Activated CD4-positive, alpha-beta T cell treated with anti-CD3 and anti-CD28 coated beads, Interleukin-2, amount 50 U/mL, for 48 hours (primary cell): Measurements from ENCODE around the gene SMARCB1.

Source experiments
- DNase-seq, 2 experiments: peaks; one replicate each; pipeline ENCODE4 v3.0.0-alpha.2; 2020

Gene SMARCB1

DNA sequence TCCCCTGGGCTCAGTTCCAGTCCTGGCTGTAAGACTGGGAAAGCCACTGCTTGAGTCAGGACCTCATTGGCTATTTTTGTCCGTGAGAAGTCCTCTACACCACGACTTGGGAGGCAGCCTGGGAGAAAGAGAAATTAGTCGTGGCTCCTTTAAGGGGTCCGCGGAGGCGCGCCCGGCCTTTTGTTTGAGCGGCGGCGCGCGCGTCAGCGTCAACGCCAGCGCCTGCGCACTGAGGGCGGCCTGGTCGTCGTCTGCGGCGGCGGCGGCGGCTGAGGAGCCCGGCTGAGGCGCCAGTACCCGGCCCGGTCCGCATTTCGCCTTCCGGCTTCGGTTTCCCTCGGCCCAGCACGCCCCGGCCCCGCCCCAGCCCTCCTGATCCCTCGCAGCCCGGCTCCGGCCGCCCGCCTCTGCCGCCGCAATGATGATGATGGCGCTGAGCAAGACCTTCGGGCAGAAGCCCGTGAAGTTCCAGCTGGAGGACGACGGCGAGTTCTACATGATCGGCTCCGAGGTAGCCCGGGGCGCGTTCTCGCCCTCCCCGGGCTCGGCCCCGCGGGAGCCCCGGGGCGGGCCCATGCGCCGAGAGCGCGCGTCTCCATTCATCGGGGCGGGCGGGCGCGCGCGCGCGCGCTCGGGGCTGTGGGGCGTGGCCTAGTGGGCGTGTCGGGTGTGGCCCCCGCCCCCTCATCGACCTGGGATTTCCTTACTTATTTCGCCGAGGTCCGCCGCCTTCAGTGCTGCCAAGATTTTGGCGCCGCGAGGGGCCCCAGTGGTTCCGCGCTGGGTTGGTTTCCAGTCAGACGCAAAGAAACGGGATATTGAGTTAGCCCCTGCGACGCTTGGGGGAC, at the start of gene SMARCB1:
Gene SMARCB1, plus strand, starts transcription at position 215 of the 848 bp plus-strand sequence. Its CDS starts 204 bp downstream, at position 419.
- peak; percentile 87 to 88 for DNase-seq

DNA sequence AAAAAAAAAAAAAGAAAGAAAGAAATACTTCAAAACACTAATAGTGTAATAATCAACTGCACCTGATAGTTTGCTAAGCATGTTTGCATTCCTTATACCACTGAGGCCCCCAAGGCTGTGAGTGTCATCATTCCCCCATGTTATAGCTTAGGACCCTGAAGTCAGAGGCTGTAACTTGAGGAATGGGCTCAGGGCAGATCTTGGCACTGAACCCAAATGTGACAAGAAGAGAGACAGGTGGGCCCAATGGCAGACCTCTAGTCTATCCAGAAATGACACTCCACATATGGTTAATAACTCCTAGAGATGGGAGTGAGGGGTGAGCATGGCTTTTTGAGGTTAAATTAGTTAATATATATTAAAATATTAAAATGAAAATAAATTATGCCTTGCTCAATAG, 49.1 kb upstream of the SMARCB1 start:
- no peak for DNase-seq

DNA sequence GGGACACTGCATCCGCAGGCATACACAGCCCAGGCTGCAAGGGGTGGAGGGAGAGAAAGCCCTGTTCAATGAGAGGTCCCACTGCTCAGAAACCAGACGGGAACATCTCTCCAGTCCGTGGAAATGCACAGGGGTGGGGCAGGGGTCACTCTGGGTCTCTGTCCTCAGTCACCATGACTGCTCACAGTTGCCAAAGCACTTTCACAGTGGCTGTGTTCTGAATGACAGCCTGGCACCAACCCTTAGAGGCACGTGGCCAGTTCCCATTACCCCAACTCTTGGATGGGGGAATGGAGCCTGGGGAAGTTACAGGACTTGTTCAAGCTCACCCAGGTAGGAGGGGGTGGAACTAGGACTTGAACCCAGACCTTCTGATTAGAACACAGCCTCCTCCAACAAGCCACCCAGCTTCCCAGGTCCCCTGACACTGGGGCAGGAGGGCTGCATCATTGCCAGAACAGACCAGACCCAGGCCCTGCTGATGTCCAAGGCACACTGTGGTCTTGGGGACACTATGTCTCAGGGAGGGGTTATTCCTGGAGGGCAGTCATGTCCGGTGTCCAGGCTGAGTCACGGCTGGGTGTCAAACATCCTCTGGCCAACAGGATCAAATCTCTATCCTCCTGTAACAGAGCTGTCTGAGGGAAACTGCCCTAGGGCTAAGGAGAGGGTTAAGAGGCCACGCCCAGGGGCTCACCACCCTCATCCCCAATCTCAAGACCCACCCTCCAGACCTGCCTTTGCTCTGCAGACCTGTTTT, 44.1 kb upstream of the SMARCB1 start:
- DNase-seq: no peak

- no peak for DNase-seq
These were observed 43.5 kb upstream of the SMARCB1 start for GRCh38 chr22:23743303-23743705.

- DNase-seq: no peak
These were observed 42.8 kb upstream of the SMARCB1 start for GRCh38 chr22:23744001-23744400.

DNA sequence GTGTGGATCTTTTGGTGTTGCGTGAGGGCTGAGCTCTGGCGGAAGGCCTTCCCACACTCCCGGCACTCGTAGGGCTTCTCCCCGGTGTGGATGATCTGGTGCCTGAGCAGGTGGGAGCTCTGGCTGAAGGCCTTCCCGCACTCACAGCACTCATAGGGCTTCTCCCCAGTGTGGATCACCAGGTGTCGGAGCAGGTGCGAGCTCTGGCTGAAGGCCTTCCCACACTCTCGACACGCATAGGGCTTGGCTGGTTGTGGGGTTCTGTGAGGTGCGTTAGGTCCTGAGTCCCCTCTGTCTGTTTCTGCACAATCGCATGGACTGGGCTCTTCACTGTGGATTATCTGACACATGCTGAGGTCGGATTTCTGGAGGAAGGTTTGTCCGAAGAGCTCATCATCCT, 42.3 kb upstream of the SMARCB1 start:
- no peak for DNase-seq

DNA sequence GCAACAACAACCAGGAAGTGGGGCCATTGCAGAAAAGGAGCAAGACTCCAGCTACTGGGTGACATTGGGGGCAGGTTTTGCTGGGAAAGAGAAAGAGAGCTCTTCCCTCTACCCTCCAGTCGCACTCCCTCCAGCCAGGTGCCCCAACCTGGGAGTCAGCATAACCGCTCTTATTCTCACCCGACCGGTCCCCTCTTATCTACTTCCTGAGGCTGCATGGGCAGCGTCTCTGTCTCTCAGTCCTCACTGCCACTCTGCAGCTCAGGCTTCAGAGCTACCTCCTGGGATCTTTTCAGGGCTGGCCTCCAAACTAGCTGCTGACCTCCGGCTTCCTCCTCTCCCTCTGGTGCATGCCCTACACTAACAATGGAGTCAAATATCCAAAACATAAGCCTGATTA, 41.0 kb upstream of the SMARCB1 start:
- no peak for DNase-seq

- no peak for DNase-seq
These were observed 36.9 kb upstream of the SMARCB1 start for GRCh38 chr22:23749841-23750301.

DNA sequence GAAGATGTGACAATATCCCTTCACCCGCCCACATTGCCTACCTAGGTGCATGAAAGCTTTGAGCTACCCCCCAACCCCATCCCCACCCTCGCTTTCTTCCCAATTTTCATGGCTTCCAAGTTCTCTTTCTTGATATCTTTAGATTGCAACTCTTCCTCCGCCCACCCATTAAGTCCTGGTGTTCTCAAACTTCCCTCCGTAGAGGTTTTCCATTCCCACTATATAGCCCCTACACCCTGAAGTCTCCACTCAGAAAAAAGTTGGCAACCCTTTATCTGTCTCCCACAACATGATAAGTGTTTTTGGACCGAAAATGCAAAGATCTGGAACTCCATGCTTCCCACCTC, 36.4 kb upstream of the SMARCB1 start:
- DNase-seq: no peak

GRCh38 chr22:23750714-23751440, 35.9 kb upstream of the SMARCB1 start, which contains the start of gene ZNF70:
Gene ZNF70 (minus strand): TSS chr22:23751112. CDS start chr22:23745140, 5,972 bp downstream.
- peak; percentile 74 to 77 for DNase-seq

GRCh38 chr22:23751441-23751996, 35.2 kb upstream of the SMARCB1 start:
- no peak for DNase-seq

GRCh38 chr22:23752090-23752691, 34.6 kb upstream of the SMARCB1 start:
- DNase-seq: no peak

DNA sequence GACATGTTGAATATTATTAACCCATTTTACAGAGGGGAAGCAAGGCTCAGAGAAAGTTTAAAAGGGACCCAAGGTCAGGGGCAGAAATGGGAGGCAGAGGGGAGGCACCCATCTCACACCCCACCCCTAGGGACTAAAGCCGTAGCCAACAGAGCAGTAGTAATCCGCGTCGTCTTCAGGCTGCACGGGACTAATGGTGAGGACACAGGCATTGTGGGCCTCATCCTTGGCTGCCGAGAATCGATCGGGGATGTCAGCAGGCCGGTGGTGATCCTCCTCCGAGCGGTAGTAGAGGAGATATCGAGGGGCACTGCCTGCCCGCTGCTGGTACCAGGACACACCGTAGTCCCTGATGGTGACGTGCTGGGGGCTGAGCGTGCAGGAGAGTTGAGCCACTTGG, 34.0 kb upstream of the SMARCB1 start:
- DNase-seq: no peak

- DNase-seq: no peak
These were observed 33.4 kb upstream of the SMARCB1 start for GRCh38 chr22:23753385-23753784.

DNA sequence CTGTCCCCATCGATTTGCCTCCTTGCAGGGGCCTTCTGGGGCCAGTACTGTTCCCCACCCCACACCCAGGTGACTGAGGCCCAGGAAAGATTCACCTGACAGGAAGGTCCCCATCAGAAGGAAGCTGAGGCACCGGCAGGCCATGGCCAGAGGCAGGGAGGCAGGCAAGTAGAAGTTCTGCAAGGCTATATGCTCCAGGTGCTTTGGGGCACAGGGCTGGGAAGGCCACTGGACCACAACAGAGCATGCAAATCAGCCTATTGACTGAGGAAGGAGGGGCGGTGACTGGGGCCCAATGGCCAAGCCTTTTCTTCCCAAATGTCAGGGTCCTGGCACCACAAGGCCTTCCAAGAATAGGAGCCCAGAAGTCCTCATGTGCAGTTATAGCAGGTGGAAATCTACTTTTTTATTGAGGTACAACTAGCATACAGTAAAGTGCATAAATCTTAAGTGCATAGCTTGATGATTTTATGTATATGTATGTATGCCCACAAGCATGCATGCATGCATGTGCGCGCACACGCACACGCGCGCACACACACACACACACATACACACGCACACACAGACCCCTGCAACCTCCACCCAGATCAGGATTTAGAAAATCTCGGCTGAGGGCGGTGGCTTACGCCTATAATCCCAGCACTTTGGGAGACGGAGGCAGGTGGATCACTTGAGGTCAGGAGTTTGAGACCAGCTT, 32.4 kb upstream of the SMARCB1 start, which contains the start of gene VPREB3:
Gene VPREB3, minus strand, starts transcription at position 206 of the 700 bp plus-strand sequence. Its CDS starts 62 bp downstream, at position 144.
- DNase-seq: no peak

GRCh38 chr22:23754980-23755636, 31.7 kb upstream of the SMARCB1 start:
- no peak for DNase-seq

DNA sequence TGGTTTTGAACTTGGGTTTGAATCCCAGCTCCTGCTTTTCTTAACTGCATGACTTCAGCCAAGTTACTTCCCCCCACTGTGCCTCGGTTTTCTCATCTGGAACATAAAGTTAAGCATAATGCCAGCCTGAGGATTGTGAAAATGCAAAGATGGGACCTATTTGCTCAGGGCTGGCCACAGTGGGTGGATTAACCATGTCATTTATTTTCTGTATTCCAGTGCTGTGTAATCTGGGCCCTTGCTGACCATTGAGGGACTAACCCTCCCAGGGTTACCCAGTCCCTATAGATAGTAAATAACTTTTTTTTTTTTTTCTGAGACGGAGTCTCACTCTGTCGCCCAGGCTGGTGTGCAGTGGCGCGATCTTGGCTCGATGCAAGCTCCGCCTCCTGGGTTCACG, 31.1 kb upstream of the SMARCB1 start:
- DNase-seq: no peak

- DNase-seq: no peak
These were observed 29.9 kb upstream of the SMARCB1 start for GRCh38 chr22:23756891-23757290.

DNA sequence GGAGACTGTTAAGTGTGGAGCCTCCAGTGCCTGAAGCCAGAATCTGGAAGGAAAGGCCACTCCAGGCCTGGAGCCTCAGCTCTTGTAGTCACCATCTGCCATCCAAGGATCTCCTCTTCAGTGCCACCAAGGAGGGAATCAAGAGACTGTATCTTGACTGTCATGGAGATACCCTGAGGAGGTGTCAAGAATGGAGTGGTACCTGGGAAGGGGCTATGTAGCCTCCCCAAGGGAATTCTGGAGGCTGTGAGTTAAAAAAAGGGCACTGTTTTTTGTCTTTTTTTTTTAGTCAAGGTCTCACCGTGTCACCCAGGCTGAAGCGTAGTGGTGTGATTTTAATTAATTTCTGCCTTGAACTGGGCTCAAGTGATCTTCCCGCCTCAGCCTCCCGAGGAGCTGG, 27.2 kb upstream of the SMARCB1 start:
- DNase-seq: no peak

DNA sequence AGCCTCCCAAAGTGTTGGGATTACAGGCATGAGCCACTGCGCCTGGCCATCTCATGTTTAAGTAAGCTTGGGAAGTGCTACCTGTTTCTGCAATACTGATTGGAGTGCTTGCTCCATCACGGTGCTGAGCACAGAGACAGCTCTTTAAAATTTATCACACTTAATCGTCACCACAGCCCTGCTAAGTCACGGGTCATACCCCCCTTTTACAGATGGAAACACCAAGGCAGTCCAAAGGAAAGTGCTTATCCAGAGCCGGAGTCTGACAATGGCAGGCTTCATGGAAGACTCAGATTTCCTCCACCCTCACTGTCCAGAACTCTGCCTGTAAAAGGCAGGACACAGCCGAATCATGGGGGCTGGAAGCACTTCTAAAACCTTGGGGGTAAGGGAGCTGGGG, 26.7 kb upstream of the SMARCB1 start:
- no peak for DNase-seq
